Measurements from ENCODE around the gene FUT7.

FUT7 gene

GRCh38 chr9:136981588-136982231 is 50.2 kb downstream of the FUT7 start:
- DNase-seq, result no peak

- no peak for DNase-seq
Observed at GRCh38 chr9:136980669-136981478, 51.0 kb downstream of the FUT7 start.
